ENCODE measurements around the gene PRKG1.
"Not testable (repeated sequence)": the region's sequence is repeated elsewhere in the genome, so short reads cannot be mapped to it uniquely, and the experiment has no call there.

PRKG1 gene

DNA sequence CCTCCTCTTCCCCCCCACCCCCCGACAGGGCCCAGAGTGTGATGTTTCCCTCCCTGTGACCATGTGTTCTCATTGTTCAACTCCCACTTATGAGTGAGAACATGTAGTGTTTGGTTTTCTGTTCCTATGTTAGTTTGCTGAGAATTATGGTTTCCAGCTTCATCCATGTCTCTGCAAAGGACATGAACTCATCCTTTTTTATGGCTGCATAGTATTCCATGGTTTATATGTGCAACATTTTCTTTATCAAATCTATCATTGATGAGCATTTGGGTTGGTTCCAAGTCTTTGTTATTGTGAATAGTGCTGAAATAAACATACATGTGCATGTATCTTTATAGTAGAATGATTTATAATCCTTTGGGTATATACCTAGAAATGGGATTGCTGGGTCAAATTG is 684.6 kb downstream of the PRKG1 start:
- not testable (repeated sequence) for H3K4ac ChIP-seq (ENCODE audit: low read depth, low read length); H2BK120ac ChIP-seq (ENCODE audit: insufficient read depth, low read length, poor library complexity); DNase-seq; H3K27me3 ChIP-seq (ENCODE audit: insufficient read depth, low read length); H3K14ac ChIP-seq (ENCODE audit: low read length); H3K79me2 ChIP-seq (ENCODE audit: control insufficient read depth, insufficient read depth, low read length, poor library complexity); H4K8ac ChIP-seq (ENCODE audit: low read depth, low read length); H3K36me3 ChIP-seq (ENCODE audit: control insufficient read depth in 1 of 2, insufficient read depth in 2 of 2, low read length in 2 of 2); H2AFZ ChIP-seq (ENCODE audit: insufficient read depth, low read length, poor library complexity); H3K27ac ChIP-seq (ENCODE audit: low read depth, low read length); H2AK5ac ChIP-seq (ENCODE audit: low read length); H3K4me1 ChIP-seq (ENCODE audit: control insufficient read depth in 1 of 2, insufficient read depth in 2 of 2, low read length in 2 of 2); H2BK5ac ChIP-seq (ENCODE audit: low read depth, low read length, poor library complexity); H3K9ac ChIP-seq (ENCODE audit: low read length); H3K18ac ChIP-seq (ENCODE audit: low read length); H2BK12ac ChIP-seq (ENCODE audit: low read length); H3K4me2 ChIP-seq (ENCODE audit: low read length); H4K12ac ChIP-seq (ENCODE audit: low read depth, low read length); H3K23ac ChIP-seq (ENCODE audit: low read length); H3K79me1 ChIP-seq (ENCODE audit: low read length); H3K4me3 ChIP-seq (ENCODE audit: low read depth, low read length); H4K91ac ChIP-seq (ENCODE audit: low read depth, low read length); H3K9me3 ChIP-seq (ENCODE audit: insufficient read depth, low read depth, low read length)
- no CpG with 5 or more reads among the region's 1 CpG for WGBS (ENCODE audit: extremely low coverage, insufficient coverage, insufficient read length)

DNA sequence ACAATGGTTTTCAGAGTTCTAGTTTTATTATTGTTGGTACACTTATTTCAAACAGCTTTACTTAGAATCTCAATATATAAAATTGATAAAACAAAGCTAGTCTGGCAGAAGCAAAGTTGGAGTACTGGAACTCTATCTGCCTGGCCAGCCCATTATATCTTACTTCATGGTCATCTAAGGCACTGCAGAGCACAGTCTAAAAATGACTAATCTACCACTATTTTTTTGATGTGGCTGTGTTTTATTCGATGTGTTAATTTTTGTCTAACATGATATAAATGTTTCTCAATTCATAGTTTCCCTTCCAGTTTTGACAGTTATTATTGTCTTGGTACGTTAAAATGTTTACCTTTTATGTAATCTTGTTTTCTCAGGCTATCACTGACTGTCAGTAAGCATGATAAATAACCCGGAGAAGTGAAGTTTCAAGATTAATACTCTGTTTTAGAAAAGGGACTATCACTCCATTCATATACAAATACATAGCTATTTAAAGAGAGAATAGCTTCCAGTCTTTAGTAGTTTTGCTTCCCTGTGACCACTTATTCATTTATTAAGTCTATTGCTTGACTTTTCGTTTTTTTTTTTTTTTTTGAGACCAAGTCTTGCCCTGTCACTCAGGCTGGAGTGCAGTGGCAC is 685.7 kb downstream of the PRKG1 start:
- H3K27ac ChIP-seq (ENCODE audit: low read depth, low read length), result no peak overlapping the region
- no peak overlapping the region for H3K18ac ChIP-seq (ENCODE audit: low read length)
- no peak overlapping the region for H2BK5ac ChIP-seq (ENCODE audit: low read depth, low read length, poor library complexity)
- no peak overlapping the region for H2BK120ac ChIP-seq (ENCODE audit: insufficient read depth, low read length, poor library complexity)
- H3K4me1 ChIP-seq (ENCODE audit: control insufficient read depth in 1 of 2, insufficient read depth in 2 of 2, low read length in 2 of 2), result no peaks in the 10 kb centered on the region
- no peak overlapping the region for H4K12ac ChIP-seq (ENCODE audit: low read depth, low read length)
- H3K14ac ChIP-seq (ENCODE audit: low read length), result no peak overlapping the region
- H3K27me3 ChIP-seq (ENCODE audit: insufficient read depth, low read length), result no peaks in the 10 kb centered on the region
- H3K79me1 ChIP-seq (ENCODE audit: low read length), result no peaks in the 10 kb centered on the region
- no CpG with 5 or more reads among the region's 4 CpGs for WGBS (ENCODE audit: extremely low coverage, insufficient coverage, insufficient read length)
- DNase-seq, result no peak
- no peak overlapping the region for H2AFZ ChIP-seq (ENCODE audit: insufficient read depth, low read length, poor library complexity)
- no peak overlapping the region for H3K4ac ChIP-seq (ENCODE audit: low read depth, low read length)
- H3K9me3 ChIP-seq (ENCODE audit: insufficient read depth, low read depth, low read length), result no peaks in the 10 kb centered on the region
- no peaks in the 10 kb centered on the region for H3K79me2 ChIP-seq (ENCODE audit: control insufficient read depth, insufficient read depth, low read length, poor library complexity)
- H2AK5ac ChIP-seq (ENCODE audit: low read length), result no peak overlapping the region
- no peak overlapping the region for H2BK12ac ChIP-seq (ENCODE audit: low read length)
- no peak overlapping the region for H3K9ac ChIP-seq (ENCODE audit: low read length)
- no peak overlapping the region for H3K23ac ChIP-seq (ENCODE audit: low read length)
- H3K4me3 ChIP-seq (ENCODE audit: low read depth, low read length), result no peak overlapping the region
- H4K91ac ChIP-seq (ENCODE audit: low read depth, low read length), result no peak overlapping the region
- no peak overlapping the region for H3K4me2 ChIP-seq (ENCODE audit: low read length)
- H4K8ac ChIP-seq (ENCODE audit: low read depth, low read length), result no peak overlapping the region
- no peaks in the 10 kb centered on the region for H3K36me3 ChIP-seq (ENCODE audit: control insufficient read depth in 1 of 2, insufficient read depth in 2 of 2, low read length in 2 of 2)

DNA sequence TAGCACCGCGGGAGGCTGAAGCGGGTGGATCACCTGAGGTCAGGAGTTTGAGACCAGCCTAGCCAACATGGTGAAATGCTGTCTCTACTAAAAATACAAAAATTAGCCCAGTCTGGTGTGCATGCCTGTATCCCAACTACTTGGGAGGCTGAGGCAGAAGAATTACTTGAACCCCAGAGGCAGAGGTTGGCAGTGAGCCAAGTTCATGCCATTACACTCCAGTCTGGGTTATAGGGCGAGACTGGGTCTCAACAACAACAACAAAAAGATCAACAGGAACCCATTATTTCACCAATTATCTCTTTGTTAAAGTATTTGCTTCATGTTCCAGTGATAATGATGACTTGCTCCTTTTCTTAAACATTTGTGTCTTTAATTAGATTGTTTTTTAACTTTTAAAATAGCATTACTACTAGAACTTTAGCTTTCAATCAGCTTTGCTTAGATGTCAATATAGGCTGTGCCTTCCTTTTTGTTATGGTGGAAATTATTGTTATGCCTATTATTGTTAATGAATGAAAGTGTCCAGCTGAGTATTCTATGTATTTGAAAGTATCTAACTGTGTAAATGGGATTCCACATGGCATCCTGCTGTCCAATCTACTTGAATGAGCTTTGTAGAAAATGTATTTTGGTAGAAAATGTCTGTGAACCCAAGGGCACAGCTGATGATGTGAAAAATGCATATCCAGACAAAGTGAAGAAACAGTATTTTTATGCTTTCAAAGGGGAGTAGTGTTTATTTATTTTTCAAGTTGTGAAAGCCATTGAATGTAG is 686.8 kb downstream of the PRKG1 start:
- Histone ChIP-seq H3K18ac (ENCODE audit: low read length) (no peak overlapping the region), H3K9me3 (ENCODE audit: insufficient read depth, low read depth, low read length) (no peaks in the 10 kb centered on the region), H3K9ac (ENCODE audit: low read length) (no peak overlapping the region), H4K8ac (ENCODE audit: low read depth, low read length) (no peak overlapping the region), H4K91ac (ENCODE audit: low read depth, low read length) (no peak overlapping the region), H2BK12ac (ENCODE audit: low read length) (no peak overlapping the region), H2BK5ac (ENCODE audit: low read depth, low read length, poor library complexity) (no peak overlapping the region), H2AFZ (ENCODE audit: insufficient read depth, low read length, poor library complexity) (no peak overlapping the region), H3K14ac (ENCODE audit: low read length) (no peak overlapping the region), H3K36me3 (ENCODE audit: control insufficient read depth in 1 of 2, insufficient read depth in 2 of 2, low read length in 2 of 2) (no peaks in the 10 kb centered on the region), H2BK120ac (ENCODE audit: insufficient read depth, low read length, poor library complexity) (no peak overlapping the region), H3K4me1 (ENCODE audit: control insufficient read depth in 1 of 2, insufficient read depth in 2 of 2, low read length in 2 of 2) (no peaks in the 10 kb centered on the region), H2AK5ac (ENCODE audit: low read length) (no peak overlapping the region), H3K4me2 (ENCODE audit: low read length) (no peak overlapping the region), H3K79me1 (ENCODE audit: low read length) (no peaks in the 10 kb centered on the region), H4K12ac (ENCODE audit: low read depth, low read length) (no peak overlapping the region), H3K79me2 (ENCODE audit: control insufficient read depth, insufficient read depth, low read length, poor library complexity) (no peaks in the 10 kb centered on the region), H3K27ac (ENCODE audit: low read depth, low read length) (no peak overlapping the region), H3K4me3 (ENCODE audit: low read depth, low read length) (no peak overlapping the region), H3K23ac (ENCODE audit: low read length) (no peak overlapping the region), H3K4ac (ENCODE audit: low read depth, low read length) (no peak overlapping the region), H3K27me3 (ENCODE audit: insufficient read depth, low read length) (no peaks in the 10 kb centered on the region)
- DNase-seq, result no peak
- WGBS (ENCODE audit: extremely low coverage, insufficient coverage, insufficient read length), result no CpG with 5 or more reads among the region's 4 CpGs

DNA sequence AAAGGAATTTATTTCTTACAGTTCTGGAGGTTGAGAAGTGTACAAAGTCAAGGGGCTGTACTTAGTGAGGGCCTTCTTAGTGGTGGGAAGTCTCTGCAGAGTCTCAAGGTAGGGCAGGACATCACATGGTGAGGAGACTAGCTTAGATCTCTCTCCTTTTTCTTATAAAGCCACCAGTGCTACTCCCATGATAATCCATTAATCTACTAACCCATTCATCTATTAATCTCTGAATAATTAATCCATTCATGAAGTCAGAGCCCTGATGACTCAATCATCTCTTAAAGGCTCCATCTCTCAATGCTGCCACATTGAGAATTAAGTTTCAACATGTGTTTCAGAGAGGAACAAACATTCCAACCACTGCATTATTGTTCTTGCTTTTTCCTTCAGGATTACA is 689.5 kb downstream of the PRKG1 start:
- no peak overlapping the region for H3K23ac ChIP-seq (ENCODE audit: low read length)
- no peak overlapping the region for H2BK120ac ChIP-seq (ENCODE audit: insufficient read depth, low read length, poor library complexity)
- H2BK12ac ChIP-seq (ENCODE audit: low read length), result no peak overlapping the region
- no peak overlapping the region for H2BK5ac ChIP-seq (ENCODE audit: low read depth, low read length, poor library complexity)
- H2AK5ac ChIP-seq (ENCODE audit: low read length), result no peak overlapping the region
- no peaks in the 10 kb centered on the region for H3K4me1 ChIP-seq (ENCODE audit: control insufficient read depth in 1 of 2, insufficient read depth in 2 of 2, low read length in 2 of 2)
- no peak overlapping the region for H4K12ac ChIP-seq (ENCODE audit: low read depth, low read length)
- no peak overlapping the region for H3K9ac ChIP-seq (ENCODE audit: low read length)
- no peak overlapping the region for H3K18ac ChIP-seq (ENCODE audit: low read length)
- H3K27ac ChIP-seq (ENCODE audit: low read depth, low read length), result no peak overlapping the region
- H2AFZ ChIP-seq (ENCODE audit: insufficient read depth, low read length, poor library complexity), result no peak overlapping the region
- H3K14ac ChIP-seq (ENCODE audit: low read length), result no peak overlapping the region
- H4K8ac ChIP-seq (ENCODE audit: low read depth, low read length), result no peak overlapping the region
- no peaks in the 10 kb centered on the region for H3K79me2 ChIP-seq (ENCODE audit: control insufficient read depth, insufficient read depth, low read length, poor library complexity)
- no peak overlapping the region for H4K91ac ChIP-seq (ENCODE audit: low read depth, low read length)
- H3K4me2 ChIP-seq (ENCODE audit: low read length), result no peak overlapping the region
- H3K9me3 ChIP-seq (ENCODE audit: insufficient read depth, low read depth, low read length), result no peaks in the 10 kb centered on the region
- no peak overlapping the region for H3K4ac ChIP-seq (ENCODE audit: low read depth, low read length)
- no peaks in the 10 kb centered on the region for H3K36me3 ChIP-seq (ENCODE audit: control insufficient read depth in 1 of 2, insufficient read depth in 2 of 2, low read length in 2 of 2)
- H3K79me1 ChIP-seq (ENCODE audit: low read length), result no peaks in the 10 kb centered on the region
- DNase-seq, result no peak
- H3K4me3 ChIP-seq (ENCODE audit: low read depth, low read length), result no peak overlapping the region
- H3K27me3 ChIP-seq (ENCODE audit: insufficient read depth, low read length), result no peaks in the 10 kb centered on the region

Data from trophoblast cell (in vitro differentiated cells and primary cell).